Keratinocyte (primary cell): ENCODE data around the gene FOXA1. TPM values are rescaled to one million over a fixed set of nuclear protein-coding genes. Genes with fewer than 3 reads are reported as not detected.

ENCODE experiments used
- DNase-seq: peaks from one replicate; pipeline ENCODE4 v3.0.0-alpha.2; 2011; ENCODE audit warnings: low read depth, missing footprints, low spot score
- FAIRE-seq: peaks from 2 replicates; lab custom pipeline; 2011; peaks lifted over from hg19 to GRCh38; lab: Jason Lieb, UNC
- H2AFZ ChIP-seq: 2 replicates; pipeline ENCODE4 v1.6.0; 2012; ENCODE audit warnings: low read length, control low read depth, inconsistent platforms; ENCODE audit not compliant: control insufficient read depth
- H3K27ac ChIP-seq: 2 replicates; pipeline ENCODE4 v1.5.1; 2011; ENCODE audit warnings: low read length; ENCODE audit not compliant: control insufficient read depth, insufficient read depth
- H3K27me3 ChIP-seq: 3 replicates; pipeline ENCODE4 v1.6.0; 2011; ENCODE audit warnings: low read length; ENCODE audit not compliant: control insufficient read depth, insufficient read depth; ENCODE audit errors: extremely low read depth
- H3K36me3 ChIP-seq, 2 experiments: 2 replicates in 1 of 2; 3 replicates in 1 of 2; pipeline ENCODE4 v1.5.1; 2011; ENCODE audit warnings: low read length in 2 of 2, mild to moderate bottlenecking in 1 of 2; ENCODE audit not compliant: control insufficient read depth in 2 of 2, insufficient read depth in 2 of 2; ENCODE audit errors: extremely low read depth in 1 of 2
- H3K4me1 ChIP-seq: 3 replicates; pipeline ENCODE4 v1.5.1; 2011; ENCODE audit warnings: low read length; ENCODE audit not compliant: control insufficient read depth, insufficient read depth; ENCODE audit errors: extremely low read depth
- H3K4me2 ChIP-seq: 3 replicates; pipeline ENCODE4 v1.6.0; 2011; ENCODE audit warnings: low read depth, low read length; ENCODE audit not compliant: control insufficient read depth, insufficient read depth; ENCODE audit errors: extremely low read depth
- H3K4me3 ChIP-seq, 3 experiments: fragments of 200-600 bp in 1 of 3; sonication (generic) in 1 of 3; 2 replicates in 2 of 3; 3 replicates in 1 of 3; pipeline ENCODE4 v1.5.1; 2011 to 2016; ENCODE audit warnings: low read length in 3 of 3, mild to moderate bottlenecking in 3 of 3, control low read depth in 2 of 3, inconsistent platforms in 1 of 3, low read depth in 1 of 3, mixed read lengths in 1 of 3, mixed run types in 1 of 3, moderate library complexity in 1 of 3; ENCODE audit not compliant: control insufficient read depth in 2 of 3, insufficient read depth in 2 of 3; ENCODE audit errors: extremely low read depth in 1 of 3
- H3K79me2 ChIP-seq: 2 replicates; pipeline ENCODE4 v1.6.0; 2012; ENCODE audit warnings: low read length; ENCODE audit not compliant: control insufficient read depth, insufficient read depth
- H3K9ac ChIP-seq: 3 replicates; pipeline ENCODE4 v1.6.0; 2011; ENCODE audit warnings: low read length; ENCODE audit not compliant: control insufficient read depth, insufficient read depth; ENCODE audit errors: extremely low read depth
- H3K9me1 ChIP-seq: 3 replicates; pipeline ENCODE4 v1.6.0; 2011; ENCODE audit warnings: low read length; ENCODE audit not compliant: control insufficient read depth, insufficient read depth; ENCODE audit errors: extremely low read depth
- H3K9me3 ChIP-seq: 2 replicates; pipeline ENCODE4 v1.5.1; 2012; ENCODE audit warnings: low read depth, low read length; ENCODE audit not compliant: control insufficient read depth
- H4K20me1 ChIP-seq: 3 replicates; pipeline ENCODE4 v1.6.0; 2011; ENCODE audit warnings: low read length; ENCODE audit not compliant: control insufficient read depth, insufficient read depth; ENCODE audit errors: extremely low read depth
- EZH2 ChIP-seq: IDR thresholded peaks from one replicate; pipeline ENCODE4 v1.6.1; 2012; ENCODE audit warnings: inconsistent platforms, mild to moderate bottlenecking, low read length, moderate library complexity
- dilution Hi-C: fragments of 300-500 bp; cut with MboI; formaldehyde crosslinking; loops from one replicate; pipeline ENCODE4 v1.7.0; 2020; ENCODE audit warnings: low sequenced_read_pairs; ENCODE audit not compliant: extremely low pct_ligation_motif_present
- polyA plus RNA-seq, 5 experiments: library from polyadenylated mRNA; depleted of rRNA in 3 of 5; stranded (reverse) in 3 of 5; stranded (forward) in 1 of 5; unstranded in 1 of 5; fragments of >200 nt; gene quantifications; 1 replicate in 1 of 5; 2 replicates in 3 of 5; 3 replicates in 1 of 5; pipeline versions ENCODE4 v1.2.1 to v1.2.3, GENCODE V29; 2011 to 2012; ENCODE audit warnings: missing spikeins in 2 of 5, low read depth in 1 of 5, low replicate concordance in 1 of 5
- TF ChIP-seq, protein P1 (sequence below), 3 experiments: IDR thresholded peaks in 1 of 3; conservative IDR thresholded peaks in 1 of 3; optimal IDR thresholded peaks in 1 of 3; 2 replicates in 2 of 3; 3 replicates in 1 of 3; pipeline versions ENCODE3 to v1.5.1; 2011; ENCODE audit warnings: low read length in 3 of 3, mild to moderate bottlenecking in 3 of 3, moderate library complexity in 2 of 3, control low read depth in 1 of 3, inconsistent platforms in 1 of 3; ENCODE audit not compliant: insufficient read depth in 2 of 3; ENCODE audit errors: extremely low read depth in 1 of 3

Gene FOXA1
- polyA plus RNA-seq, 1 donor (not counting 4 experiments of a cell fraction or from before 2014, with no cell fraction given) = 0.85 TPM

DNA sequence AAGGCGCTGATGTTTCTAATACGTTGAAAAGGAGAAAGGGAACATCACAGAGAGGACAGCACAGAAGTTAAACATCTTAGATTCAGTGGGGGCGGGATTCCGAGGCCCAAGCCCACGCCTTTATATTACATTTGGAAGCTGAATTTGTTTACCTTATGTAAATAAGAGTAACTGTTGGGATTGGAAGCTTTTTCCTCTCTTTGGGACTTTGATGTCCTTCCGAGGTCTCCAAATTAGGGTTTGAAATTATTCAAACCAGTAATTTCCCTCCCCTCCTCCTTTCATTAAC lies 6.4 kb downstream of the FOXA1 start:
- Histone ChIP-seq H3K9me1 (no peaks in the 10 kb centered on the region), H3K4me3 (no peak overlapping the region), H3K27me3 (peaks cover 89% of the 10 kb centered on the region), H3K36me3 (no peaks in the 10 kb centered on the region), H3K9ac (no peak overlapping the region), H3K4me1 (peaks cover 3% of the 10 kb centered on the region), H2AFZ (no peak overlapping the region), H3K9me3 (no peaks in the 10 kb centered on the region), H3K4me2 (no peak overlapping the region), H4K20me1 (peaks cover 9% of the 10 kb centered on the region), H3K27ac (no peak overlapping the region), H3K79me2 (no peaks in the 10 kb centered on the region)
- peak; percentile 74 for TF ChIP-seq EZH2
- TF ChIP-seq, protein P1, sequence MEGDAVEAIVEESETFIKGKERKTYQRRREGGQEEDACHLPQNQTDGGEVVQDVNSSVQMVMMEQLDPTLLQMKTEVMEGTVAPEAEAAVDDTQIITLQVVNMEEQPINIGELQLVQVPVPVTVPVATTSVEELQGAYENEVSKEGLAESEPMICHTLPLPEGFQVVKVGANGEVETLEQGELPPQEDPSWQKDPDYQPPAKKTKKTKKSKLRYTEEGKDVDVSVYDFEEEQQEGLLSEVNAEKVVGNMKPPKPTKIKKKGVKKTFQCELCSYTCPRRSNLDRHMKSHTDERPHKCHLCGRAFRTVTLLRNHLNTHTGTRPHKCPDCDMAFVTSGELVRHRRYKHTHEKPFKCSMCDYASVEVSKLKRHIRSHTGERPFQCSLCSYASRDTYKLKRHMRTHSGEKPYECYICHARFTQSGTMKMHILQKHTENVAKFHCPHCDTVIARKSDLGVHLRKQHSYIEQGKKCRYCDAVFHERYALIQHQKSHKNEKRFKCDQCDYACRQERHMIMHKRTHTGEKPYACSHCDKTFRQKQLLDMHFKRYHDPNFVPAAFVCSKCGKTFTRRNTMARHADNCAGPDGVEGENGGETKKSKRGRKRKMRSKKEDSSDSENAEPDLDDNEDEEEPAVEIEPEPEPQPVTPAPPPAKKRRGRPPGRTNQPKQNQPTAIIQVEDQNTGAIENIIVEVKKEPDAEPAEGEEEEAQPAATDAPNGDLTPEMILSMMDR (optimal IDR thresholded peaks at IDR 0.05 in 1 of 3, IDR thresholded peaks at IDR 0.05 in 1 of 3, conservative IDR thresholded peaks at IDR 0.05 in 1 of 3; ENCODE audit: extremely low read depth in 1 of 3, insufficient read depth in 2 of 3, low read length in 3 of 3) = no peak
- dilution Hi-C loops = no loop called here
- FAIRE-seq = no peak
- DNase-seq = no peak

DNA sequence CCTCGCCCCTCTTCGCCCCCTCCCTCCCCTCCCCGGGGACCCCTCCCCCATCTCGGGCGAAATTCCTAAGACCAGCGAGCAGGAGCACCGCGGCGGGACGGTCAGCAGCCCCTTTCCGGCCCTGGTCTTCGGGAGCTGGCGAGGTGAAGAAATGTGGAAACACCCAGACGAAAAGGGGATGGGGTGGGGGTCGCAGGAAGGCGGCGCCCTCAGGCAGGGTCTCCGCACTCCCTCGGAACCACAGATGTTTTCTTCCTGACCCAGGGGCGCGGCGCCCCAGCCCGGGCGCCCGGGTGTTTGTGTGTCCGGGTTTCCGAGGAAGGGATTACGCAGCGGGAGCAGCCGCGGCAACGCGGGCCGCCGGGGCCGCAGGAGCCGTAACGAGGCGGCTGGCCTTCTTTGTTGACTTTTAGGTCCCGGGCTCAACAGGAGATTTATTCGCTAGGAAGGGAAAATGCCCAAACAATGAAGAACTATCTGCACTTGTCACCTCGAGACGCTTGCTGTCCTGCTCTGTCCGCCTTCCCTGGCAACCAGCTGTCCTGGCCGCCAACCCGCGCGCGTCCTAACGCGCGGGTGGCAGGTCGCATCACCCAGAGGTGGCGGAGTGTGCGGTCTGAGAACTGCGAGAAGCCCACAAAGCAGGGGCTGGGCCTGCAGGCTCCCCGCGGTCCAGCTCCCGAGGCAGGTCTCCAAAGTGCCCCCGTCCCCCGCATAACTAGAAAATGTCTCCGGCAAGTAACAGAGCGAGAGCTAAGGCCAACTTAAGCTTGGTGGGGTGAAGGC lies 7.0 kb downstream of the FOXA1 start:
- TF ChIP-seq EZH2 = peak; percentile 99
- TF ChIP-seq, protein P1 (optimal IDR thresholded peaks at IDR 0.05 in 1 of 3, IDR thresholded peaks at IDR 0.05 in 1 of 3, conservative IDR thresholded peaks at IDR 0.05 in 1 of 3; ENCODE audit: extremely low read depth in 1 of 3, insufficient read depth in 2 of 3, low read length in 3 of 3) = no peak
- Histone ChIP-seq H3K79me2 (no peaks in the 10 kb centered on the region), H3K27ac (no peak overlapping the region), H4K20me1 (peaks cover 9% of the 10 kb centered on the region), H3K9ac (no peak overlapping the region), H3K36me3 (no peaks in the 10 kb centered on the region), H3K9me1 (no peaks in the 10 kb centered on the region), H3K4me1 (peaks cover 3% of the 10 kb centered on the region), H3K4me3 (no peak overlapping the region), H3K27me3 (peaks cover 92% of the 10 kb centered on the region), H2AFZ (no peak overlapping the region), H3K9me3 (no peaks in the 10 kb centered on the region), H3K4me2 (peak overlapping the region; percentile 27)
- FAIRE-seq = no peak
- DNase-seq = no peak
- dilution Hi-C loops = no loop called here
